Panc1 (cell line): ENCODE data around the gene SUCLG2.

Experiments used
- POLR2AphosphoS5 ChIP-seq: IDR thresholded peaks from 2 replicates; pipeline ENCODE4 v1.6.1; 2012; ENCODE audit warnings: mild to moderate bottlenecking, low read depth, low read length, moderate library complexity
- TF ChIP-seq, protein P1 (sequence below): fragments of 450-650 bp; IDR thresholded peaks from 2 replicates; pipeline ENCODE4 v1.5.1; 2017; ENCODE audit warnings: mild to moderate bottlenecking
- TF ChIP-seq, protein P2 (sequence below), 2 experiments: IDR thresholded peaks; 2 replicates each; pipeline ENCODE4 v1.6.1; 2011 to 2012; ENCODE audit warnings: low read depth in 2 of 2, control low read depth in 1 of 2, low read length in 1 of 2, mild to moderate bottlenecking in 1 of 2, moderate library complexity in 1 of 2; ENCODE audit not compliant: insufficient read depth in 1 of 2

DNA sequence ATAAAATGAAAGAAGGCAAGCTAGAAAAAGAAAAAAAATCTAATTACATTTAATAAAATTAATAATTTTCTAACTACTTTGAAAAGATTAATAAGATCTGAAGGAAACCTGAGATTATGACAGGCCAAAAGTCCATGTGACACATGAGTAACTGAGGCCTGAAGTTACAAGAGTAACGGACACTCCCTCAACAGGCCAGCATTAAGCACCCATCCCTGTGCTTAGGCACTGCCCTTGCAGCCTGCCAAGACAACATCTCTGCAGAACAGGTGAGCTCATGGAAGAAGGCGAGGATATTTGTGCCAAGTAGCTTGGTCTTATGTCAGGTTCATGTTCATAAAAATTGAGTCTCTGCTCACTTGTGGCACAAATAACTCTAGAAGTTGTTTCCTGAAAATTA lies 31.8 kb downstream of the SUCLG2 start:
- TF ChIP-seq, protein P1, sequence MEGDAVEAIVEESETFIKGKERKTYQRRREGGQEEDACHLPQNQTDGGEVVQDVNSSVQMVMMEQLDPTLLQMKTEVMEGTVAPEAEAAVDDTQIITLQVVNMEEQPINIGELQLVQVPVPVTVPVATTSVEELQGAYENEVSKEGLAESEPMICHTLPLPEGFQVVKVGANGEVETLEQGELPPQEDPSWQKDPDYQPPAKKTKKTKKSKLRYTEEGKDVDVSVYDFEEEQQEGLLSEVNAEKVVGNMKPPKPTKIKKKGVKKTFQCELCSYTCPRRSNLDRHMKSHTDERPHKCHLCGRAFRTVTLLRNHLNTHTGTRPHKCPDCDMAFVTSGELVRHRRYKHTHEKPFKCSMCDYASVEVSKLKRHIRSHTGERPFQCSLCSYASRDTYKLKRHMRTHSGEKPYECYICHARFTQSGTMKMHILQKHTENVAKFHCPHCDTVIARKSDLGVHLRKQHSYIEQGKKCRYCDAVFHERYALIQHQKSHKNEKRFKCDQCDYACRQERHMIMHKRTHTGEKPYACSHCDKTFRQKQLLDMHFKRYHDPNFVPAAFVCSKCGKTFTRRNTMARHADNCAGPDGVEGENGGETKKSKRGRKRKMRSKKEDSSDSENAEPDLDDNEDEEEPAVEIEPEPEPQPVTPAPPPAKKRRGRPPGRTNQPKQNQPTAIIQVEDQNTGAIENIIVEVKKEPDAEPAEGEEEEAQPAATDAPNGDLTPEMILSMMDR, result no peak
- no peak for TF ChIP-seq POLR2AphosphoS5
- TF ChIP-seq, protein P2, sequence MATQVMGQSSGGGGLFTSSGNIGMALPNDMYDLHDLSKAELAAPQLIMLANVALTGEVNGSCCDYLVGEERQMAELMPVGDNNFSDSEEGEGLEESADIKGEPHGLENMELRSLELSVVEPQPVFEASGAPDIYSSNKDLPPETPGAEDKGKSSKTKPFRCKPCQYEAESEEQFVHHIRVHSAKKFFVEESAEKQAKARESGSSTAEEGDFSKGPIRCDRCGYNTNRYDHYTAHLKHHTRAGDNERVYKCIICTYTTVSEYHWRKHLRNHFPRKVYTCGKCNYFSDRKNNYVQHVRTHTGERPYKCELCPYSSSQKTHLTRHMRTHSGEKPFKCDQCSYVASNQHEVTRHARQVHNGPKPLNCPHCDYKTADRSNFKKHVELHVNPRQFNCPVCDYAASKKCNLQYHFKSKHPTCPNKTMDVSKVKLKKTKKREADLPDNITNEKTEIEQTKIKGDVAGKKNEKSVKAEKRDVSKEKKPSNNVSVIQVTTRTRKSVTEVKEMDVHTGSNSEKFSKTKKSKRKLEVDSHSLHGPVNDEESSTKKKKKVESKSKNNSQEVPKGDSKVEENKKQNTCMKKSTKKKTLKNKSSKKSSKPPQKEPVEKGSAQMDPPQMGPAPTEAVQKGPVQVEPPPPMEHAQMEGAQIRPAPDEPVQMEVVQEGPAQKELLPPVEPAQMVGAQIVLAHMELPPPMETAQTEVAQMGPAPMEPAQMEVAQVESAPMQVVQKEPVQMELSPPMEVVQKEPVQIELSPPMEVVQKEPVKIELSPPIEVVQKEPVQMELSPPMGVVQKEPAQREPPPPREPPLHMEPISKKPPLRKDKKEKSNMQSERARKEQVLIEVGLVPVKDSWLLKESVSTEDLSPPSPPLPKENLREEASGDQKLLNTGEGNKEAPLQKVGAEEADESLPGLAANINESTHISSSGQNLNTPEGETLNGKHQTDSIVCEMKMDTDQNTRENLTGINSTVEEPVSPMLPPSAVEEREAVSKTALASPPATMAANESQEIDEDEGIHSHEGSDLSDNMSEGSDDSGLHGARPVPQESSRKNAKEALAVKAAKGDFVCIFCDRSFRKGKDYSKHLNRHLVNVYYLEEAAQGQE (IDR thresholded peaks at IDR 0.05; ENCODE audit: insufficient read depth in 1 of 2, low read depth in 2 of 2, low read length in 1 of 2), result no peak
